SK-N-SH (cell line): Measurements from ENCODE around the gene RGS6. TPM values are rescaled to one million over a fixed set of nuclear protein-coding genes. Genes with fewer than 3 reads are reported as not detected.

Experiments
- CTCF ChIA-PET: fragments of 300-600, 350-600 bp; formaldehyde crosslinking; extraction: SDS; loops from one replicate; lab custom pipeline; 2021; lab: Yijun Ruan, JAX
- POLR2A ChIA-PET: fragments of 350-600 bp; sonication (Branson Sonifier 250); formaldehyde crosslinking; extraction: SDS; loops from one replicate; lab custom pipeline; 2020; ENCODE audit warnings: antibody characterized with exemption, inconsistent platforms; lab: Yijun Ruan, JAX
- DNase-seq: peaks from one replicate; pipeline ENCODE4 v3.0.0; 2012
- H2AFZ ChIP-seq: fragments of 200-600 bp; sonication (generic); 2 replicates; pipeline ENCODE4 v1.8.1; 2016; ENCODE audit warnings: antibody characterized with exemption, mild to moderate bottlenecking, low read depth
- H3F3A ChIP-seq: fragments of 200-600 bp; sonication (generic); replicated peaks from 2 replicates; pipeline ENCODE3; 2016; ENCODE audit warnings: antibody characterized with exemption, mild to moderate bottlenecking; ENCODE audit not compliant: insufficient read depth
- H3K27ac ChIP-seq, 2 experiments: fragments of 200-500 bp in 1 of 2; fragments of 200-600 bp in 1 of 2; sonication (Bioruptor generic) in 1 of 2; sonication (generic), shearing (Covaris generic) in 1 of 2; 2 replicates each; pipeline versions ENCODE4 v1.5.1 to v1.6.1; 2014 to 2016; ENCODE audit warnings: low read depth in 2 of 2, inconsistent platforms in 1 of 2, low read length in 1 of 2, mild to moderate bottlenecking in 1 of 2, mixed read lengths in 1 of 2
- H3K27me3 ChIP-seq: fragments of 200-600 bp; sonication (generic), shearing (Covaris generic); 2 replicates; pipeline ENCODE4 v1.6.1; 2016; ENCODE audit warnings: mixed run types; ENCODE audit not compliant: insufficient read depth
- H3K36me3 ChIP-seq, 2 experiments: fragments of 200-500 bp in 1 of 2; fragments of 200-600 bp in 1 of 2; sonication (Bioruptor generic) in 1 of 2; sonication (generic) in 1 of 2; replicated peaks in 1 of 2; 2 replicates each; pipeline versions ENCODE3 to v1.5.1; 2014 to 2016; ENCODE audit warnings: low read length in 1 of 2, mild to moderate bottlenecking in 1 of 2; ENCODE audit not compliant: insufficient read depth in 2 of 2, control insufficient read depth in 1 of 2
- H3K4me1 ChIP-seq, 2 experiments: fragments of 200-500 bp in 1 of 2; fragments of 200-600 bp in 1 of 2; sonication (Bioruptor generic) in 1 of 2; sonication (generic), shearing (Covaris generic) in 1 of 2; 2 replicates each; pipeline versions ENCODE4 v1.5.1 to v1.6.1; 2014 to 2016; ENCODE audit warnings: low read depth in 1 of 2, low read length in 1 of 2, mixed run types in 1 of 2; ENCODE audit not compliant: insufficient read depth in 2 of 2, control insufficient read depth in 1 of 2
- H3K4me2 ChIP-seq: fragments of 200-600 bp; sonication (generic), shearing (Covaris generic); 2 replicates; pipeline ENCODE4 v1.6.1; 2017; ENCODE audit warnings: mixed run types
- H3K4me3 ChIP-seq, 2 experiments: fragments of 200-500 bp in 1 of 2; fragments of 200-600 bp in 1 of 2; sonication (Bioruptor generic) in 1 of 2; sonication (generic), shearing (Covaris generic) in 1 of 2; 2 replicates each; pipeline versions ENCODE4 v1.5.1 to v1.8.1; 2014 to 2016; ENCODE audit warnings: low read depth in 2 of 2, inconsistent platforms in 1 of 2, low read length in 1 of 2, mild to moderate bottlenecking in 1 of 2, mixed read lengths in 1 of 2, moderate library complexity in 1 of 2
- H3K79me2 ChIP-seq: fragments of 200-600 bp; sonication (generic); 2 replicates; pipeline ENCODE4 v1.8.1; 2017; ENCODE audit warnings: mild to moderate bottlenecking; ENCODE audit not compliant: insufficient read depth
- H3K9ac ChIP-seq: fragments of 200-600 bp; sonication (generic); 2 replicates; pipeline ENCODE4 v1.6.1; 2017; ENCODE audit warnings: mixed run types
- H3K9me2 ChIP-seq: fragments of 200-600 bp; sonication (generic); 2 replicates; pipeline ENCODE4 v1.6.1; 2017; ENCODE audit warnings: mixed run types
- H3K9me3 ChIP-seq: fragments of 200-600 bp; sonication (generic); 2 replicates; pipeline ENCODE4 v1.6.1; 2017; ENCODE audit warnings: mixed run types, mild to moderate bottlenecking, moderate library complexity
- H4K20me1 ChIP-seq: fragments of 200-600 bp; sonication (generic); 2 replicates; pipeline ENCODE4 v1.6.1; 2017; ENCODE audit warnings: mild to moderate bottlenecking, mixed run types; ENCODE audit not compliant: insufficient read depth
- ELF1 ChIP-seq: IDR thresholded peaks from 2 replicates; pipeline ENCODE4 v1.4.0; 2012
- GABPA ChIP-seq: IDR thresholded peaks from 2 replicates; pipeline ENCODE4 v1.4.0; 2012; ENCODE audit warnings: low read depth, mild to moderate bottlenecking
- POLR2AphosphoS5 ChIP-seq: IDR thresholded peaks from 2 replicates; pipeline ENCODE4 v1.6.1; 2012; ENCODE audit warnings: low read depth, low read length
- SIN3A ChIP-seq: IDR thresholded peaks from 2 replicates; pipeline ENCODE4 v1.6.1; 2012; ENCODE audit warnings: low read depth, mild to moderate bottlenecking, low read length, moderate library complexity, borderline replicate concordance
- SMC3 ChIP-seq: IDR thresholded peaks from 2 replicates; pipeline ENCODE4 v1.6.1; 2012; ENCODE audit warnings: low read depth, low read length, improper control_type of control experiment
- TAF1 ChIP-seq: IDR thresholded peaks from 2 replicates; pipeline ENCODE4 v1.6.1; 2012; ENCODE audit warnings: low read depth, mild to moderate bottlenecking, low read length, moderate library complexity, borderline replicate concordance
- TCF12 ChIP-seq: IDR thresholded peaks from 2 replicates; pipeline ENCODE4 v1.4.0; 2012
- WGBS: methylation state at CpG from one replicate; pipeline ENCODE4 v1.1.6; 2017; ENCODE audit warnings: low lambda C conversion rate; 5-methylcytosine and 5-hydroxymethylcytosine counted together
- polyA plus RNA-seq, 3 experiments: library from polyadenylated mRNA; depleted of rRNA; stranded (reverse); fragments of >200 nt; gene quantifications; 2 replicates each; pipeline ENCODE4 v1.2.3, GENCODE V29; 2012
- TF ChIP-seq, protein P1 (sequence below): fragments of 150-350 bp; IDR thresholded peaks from 2 replicates; pipeline ENCODE4 v1.6.1; 2016; ENCODE audit warnings: mild to moderate bottlenecking, low read depth, low read length
- TF ChIP-seq, protein P2 (sequence below): IDR thresholded peaks from 2 replicates; pipeline ENCODE4 v1.6.1; 2012; ENCODE audit warnings: mild to moderate bottlenecking, low read depth, low read length, moderate library complexity
- TF ChIP-seq, protein P3 (sequence below): IDR thresholded peaks from 2 replicates; pipeline ENCODE4 v1.4.0; 2012; ENCODE audit warnings: low read depth, borderline replicate concordance
- TF ChIP-seq, protein P4 (sequence below): fragments of 200-600 bp; sonication (generic); IDR thresholded peaks from 2 replicates; pipeline ENCODE4 v1.6.1; 2017; ENCODE audit warnings: antibody characterized with exemption, mild to moderate bottlenecking, moderate library complexity

RGS6 gene
- polyA plus RNA-seq, 1 of the 3 experiments (the other 2 are of a cell fraction), result not detected

DNA sequence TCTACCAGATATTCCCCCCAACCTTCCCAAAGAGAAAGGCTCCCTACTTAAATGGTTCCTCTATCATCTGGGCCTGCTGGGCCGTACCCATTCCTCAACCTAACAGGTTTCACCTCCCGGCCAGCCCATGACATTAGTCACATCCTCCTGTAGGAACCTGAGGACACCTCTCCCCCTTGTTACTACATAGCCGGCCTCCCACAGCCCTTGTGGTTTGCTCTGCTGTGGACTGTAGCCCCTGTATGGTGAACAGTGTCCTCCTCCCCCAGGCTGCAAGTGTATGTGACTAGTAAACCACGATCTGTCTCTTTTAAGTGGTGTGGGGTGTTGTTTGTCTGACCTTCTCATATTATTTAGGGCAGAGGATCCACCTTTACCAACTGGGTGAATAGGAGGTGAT, 371.7 kb downstream of the RGS6 start:
- CTCF ChIA-PET, result interaction anchor here (0.5 kb wide), 1 partner anchor 10 kb away, joined by 3 read pairs; no protein-coding TSS in a partner anchor
- TF ChIP-seq, protein P1, sequence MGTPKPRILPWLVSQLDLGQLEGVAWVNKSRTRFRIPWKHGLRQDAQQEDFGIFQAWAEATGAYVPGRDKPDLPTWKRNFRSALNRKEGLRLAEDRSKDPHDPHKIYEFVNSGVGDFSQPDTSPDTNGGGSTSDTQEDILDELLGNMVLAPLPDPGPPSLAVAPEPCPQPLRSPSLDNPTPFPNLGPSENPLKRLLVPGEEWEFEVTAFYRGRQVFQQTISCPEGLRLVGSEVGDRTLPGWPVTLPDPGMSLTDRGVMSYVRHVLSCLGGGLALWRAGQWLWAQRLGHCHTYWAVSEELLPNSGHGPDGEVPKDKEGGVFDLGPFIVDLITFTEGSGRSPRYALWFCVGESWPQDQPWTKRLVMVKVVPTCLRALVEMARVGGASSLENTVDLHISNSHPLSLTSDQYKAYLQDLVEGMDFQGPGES, result no peak
- TF ChIP-seq SIN3A (no peak), ELF1 (no peak), TCF12 (no peak), TAF1 (no peak), SMC3 (no peak), POLR2AphosphoS5 (no peak), GABPA (no peak)
- TF ChIP-seq, protein P2, sequence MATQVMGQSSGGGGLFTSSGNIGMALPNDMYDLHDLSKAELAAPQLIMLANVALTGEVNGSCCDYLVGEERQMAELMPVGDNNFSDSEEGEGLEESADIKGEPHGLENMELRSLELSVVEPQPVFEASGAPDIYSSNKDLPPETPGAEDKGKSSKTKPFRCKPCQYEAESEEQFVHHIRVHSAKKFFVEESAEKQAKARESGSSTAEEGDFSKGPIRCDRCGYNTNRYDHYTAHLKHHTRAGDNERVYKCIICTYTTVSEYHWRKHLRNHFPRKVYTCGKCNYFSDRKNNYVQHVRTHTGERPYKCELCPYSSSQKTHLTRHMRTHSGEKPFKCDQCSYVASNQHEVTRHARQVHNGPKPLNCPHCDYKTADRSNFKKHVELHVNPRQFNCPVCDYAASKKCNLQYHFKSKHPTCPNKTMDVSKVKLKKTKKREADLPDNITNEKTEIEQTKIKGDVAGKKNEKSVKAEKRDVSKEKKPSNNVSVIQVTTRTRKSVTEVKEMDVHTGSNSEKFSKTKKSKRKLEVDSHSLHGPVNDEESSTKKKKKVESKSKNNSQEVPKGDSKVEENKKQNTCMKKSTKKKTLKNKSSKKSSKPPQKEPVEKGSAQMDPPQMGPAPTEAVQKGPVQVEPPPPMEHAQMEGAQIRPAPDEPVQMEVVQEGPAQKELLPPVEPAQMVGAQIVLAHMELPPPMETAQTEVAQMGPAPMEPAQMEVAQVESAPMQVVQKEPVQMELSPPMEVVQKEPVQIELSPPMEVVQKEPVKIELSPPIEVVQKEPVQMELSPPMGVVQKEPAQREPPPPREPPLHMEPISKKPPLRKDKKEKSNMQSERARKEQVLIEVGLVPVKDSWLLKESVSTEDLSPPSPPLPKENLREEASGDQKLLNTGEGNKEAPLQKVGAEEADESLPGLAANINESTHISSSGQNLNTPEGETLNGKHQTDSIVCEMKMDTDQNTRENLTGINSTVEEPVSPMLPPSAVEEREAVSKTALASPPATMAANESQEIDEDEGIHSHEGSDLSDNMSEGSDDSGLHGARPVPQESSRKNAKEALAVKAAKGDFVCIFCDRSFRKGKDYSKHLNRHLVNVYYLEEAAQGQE, result no peak
- TF ChIP-seq, protein P3, sequence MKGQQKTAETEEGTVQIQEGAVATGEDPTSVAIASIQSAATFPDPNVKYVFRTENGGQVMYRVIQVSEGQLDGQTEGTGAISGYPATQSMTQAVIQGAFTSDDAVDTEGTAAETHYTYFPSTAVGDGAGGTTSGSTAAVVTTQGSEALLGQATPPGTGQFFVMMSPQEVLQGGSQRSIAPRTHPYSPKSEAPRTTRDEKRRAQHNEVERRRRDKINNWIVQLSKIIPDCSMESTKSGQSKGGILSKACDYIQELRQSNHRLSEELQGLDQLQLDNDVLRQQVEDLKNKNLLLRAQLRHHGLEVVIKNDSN, result no peak
- TF ChIP-seq, protein P4, sequence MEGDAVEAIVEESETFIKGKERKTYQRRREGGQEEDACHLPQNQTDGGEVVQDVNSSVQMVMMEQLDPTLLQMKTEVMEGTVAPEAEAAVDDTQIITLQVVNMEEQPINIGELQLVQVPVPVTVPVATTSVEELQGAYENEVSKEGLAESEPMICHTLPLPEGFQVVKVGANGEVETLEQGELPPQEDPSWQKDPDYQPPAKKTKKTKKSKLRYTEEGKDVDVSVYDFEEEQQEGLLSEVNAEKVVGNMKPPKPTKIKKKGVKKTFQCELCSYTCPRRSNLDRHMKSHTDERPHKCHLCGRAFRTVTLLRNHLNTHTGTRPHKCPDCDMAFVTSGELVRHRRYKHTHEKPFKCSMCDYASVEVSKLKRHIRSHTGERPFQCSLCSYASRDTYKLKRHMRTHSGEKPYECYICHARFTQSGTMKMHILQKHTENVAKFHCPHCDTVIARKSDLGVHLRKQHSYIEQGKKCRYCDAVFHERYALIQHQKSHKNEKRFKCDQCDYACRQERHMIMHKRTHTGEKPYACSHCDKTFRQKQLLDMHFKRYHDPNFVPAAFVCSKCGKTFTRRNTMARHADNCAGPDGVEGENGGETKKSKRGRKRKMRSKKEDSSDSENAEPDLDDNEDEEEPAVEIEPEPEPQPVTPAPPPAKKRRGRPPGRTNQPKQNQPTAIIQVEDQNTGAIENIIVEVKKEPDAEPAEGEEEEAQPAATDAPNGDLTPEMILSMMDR, result no peak
- TF ChIP-seq, all 33 proteins: peak for 0
- H3K4me1 ChIP-seq, result no peaks in the 10 kb centered on the region; a peak in 2 of 4 replicates
- H3K9me3 ChIP-seq, result no peaks in the 10 kb centered on the region
- H3K4me2 ChIP-seq, result no peak overlapping the region
- H3K36me3 ChIP-seq, result no peaks in the 10 kb centered on the region
- H3F3A ChIP-seq, result no peaks in the 10 kb centered on the region
- no peak overlapping the region for H3K9ac ChIP-seq
- no peaks in the 10 kb centered on the region for H3K79me2 ChIP-seq
- no peak overlapping the region for H2AFZ ChIP-seq
- H3K9me2 ChIP-seq, result no peaks in the 10 kb centered on the region
- no peak overlapping the region for H3K27ac ChIP-seq
- no peaks in the 10 kb centered on the region; the same call in 1 of the 2 replicates for H3K27me3 ChIP-seq
- H3K4me3 ChIP-seq, result no peak overlapping the region
- POLR2A ChIA-PET, result no interaction called here
- H4K20me1 ChIP-seq, result no peaks in the 10 kb centered on the region
- 0% methylated on average over 4 of the region's 4 CpGs for WGBS
- no peak for DNase-seq
